ENCODE measurements around the gene DDHD1.

- TF ChIP-seq CTCF (IDR thresholded peaks at IDR 0.05; ENCODE audit: insufficient read depth, low read depth, low read length) = no peak
- TF ChIP-seq EZH2 (IDR thresholded peaks at IDR 0.05; ENCODE audit: insufficient read depth, low read length) = no peak
Observed at GRCh38 chr14:53195949-53196348, 42.8 kb upstream of the DDHD1 start.

Measured in astrocyte (in vitro differentiated cells and primary cell).